ENCODE results near the gene SVIL.

DNA sequence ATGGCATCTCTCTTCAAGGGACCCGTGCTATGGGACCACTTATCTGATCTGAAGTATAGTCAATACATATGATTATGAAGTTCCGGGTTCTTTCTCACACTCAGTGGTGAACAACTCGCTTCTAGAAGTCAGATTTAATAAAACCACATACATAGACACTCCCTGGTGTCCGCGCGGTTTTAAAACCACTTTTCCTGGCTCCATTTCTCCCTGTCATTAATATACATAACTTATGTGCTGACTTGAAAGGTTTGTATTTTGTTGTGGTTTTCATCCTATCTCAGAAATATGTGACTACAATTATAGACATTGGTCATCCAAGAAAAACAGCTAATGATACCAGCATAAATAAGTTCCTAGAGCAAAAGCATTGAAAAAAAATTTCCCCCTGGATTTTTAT lies 34.0 kb downstream of the SVIL start:
- TF ChIP-seq FOXC1 (CRISPR knock-in tag; IDR thresholded peaks at IDR 0.05; ENCODE audit: borderline replicate concordance), result no peak
- TF ChIP-seq PHF8 (CRISPR knock-in tag; IDR thresholded peaks at IDR 0.05), result no peak
- TF ChIP-seq GTF2F1 (IDR thresholded peaks at IDR 0.05; ENCODE audit: low read length), result no peak
- no peak for TF ChIP-seq FOXK2 (IDR thresholded peaks at IDR 0.05)
- no peak for TF ChIP-seq ZNF562 (CRISPR knock-in tag; IDR thresholded peaks at IDR 0.05; ENCODE audit: borderline replicate concordance)
- TF ChIP-seq, protein P1, sequence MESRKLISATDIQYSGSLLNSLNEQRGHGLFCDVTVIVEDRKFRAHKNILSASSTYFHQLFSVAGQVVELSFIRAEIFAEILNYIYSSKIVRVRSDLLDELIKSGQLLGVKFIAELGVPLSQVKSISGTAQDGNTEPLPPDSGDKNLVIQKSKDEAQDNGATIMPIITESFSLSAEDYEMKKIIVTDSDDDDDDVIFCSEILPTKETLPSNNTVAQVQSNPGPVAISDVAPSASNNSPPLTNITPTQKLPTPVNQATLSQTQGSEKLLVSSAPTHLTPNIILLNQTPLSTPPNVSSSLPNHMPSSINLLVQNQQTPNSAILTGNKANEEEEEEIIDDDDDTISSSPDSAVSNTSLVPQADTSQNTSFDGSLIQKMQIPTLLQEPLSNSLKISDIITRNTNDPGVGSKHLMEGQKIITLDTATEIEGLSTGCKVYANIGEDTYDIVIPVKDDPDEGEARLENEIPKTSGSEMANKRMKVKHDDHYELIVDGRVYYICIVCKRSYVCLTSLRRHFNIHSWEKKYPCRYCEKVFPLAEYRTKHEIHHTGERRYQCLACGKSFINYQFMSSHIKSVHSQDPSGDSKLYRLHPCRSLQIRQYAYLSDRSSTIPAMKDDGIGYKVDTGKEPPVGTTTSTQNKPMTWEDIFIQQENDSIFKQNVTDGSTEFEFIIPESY (CRISPR knock-in tag; IDR thresholded peaks at IDR 0.05), result no peak
- no peak for TF ChIP-seq BATF2 (CRISPR knock-in tag; IDR thresholded peaks at IDR 0.05)
- TF ChIP-seq TERF1 (CRISPR knock-in tag; IDR thresholded peaks at IDR 0.05), result no peak
- no peak for TF ChIP-seq SMARCE1 (IDR thresholded peaks at IDR 0.05; ENCODE audit: borderline replicate concordance)
- TF ChIP-seq JUN (CRISPR knock-in tag; IDR thresholded peaks at IDR 0.05), result no peak
